CD4-positive, alpha-beta T cell treated with Interleukin-12 subunit alpha and Interleukin-12 subunit beta, for 1 hour (primary cell): ENCODE measurements around the gene GJC2.

ENCODE experiments used
- DNase-seq: peaks from one replicate; pipeline ENCODE4 v3.0.0-alpha.2; 2020

The GJC2 gene

DNA sequence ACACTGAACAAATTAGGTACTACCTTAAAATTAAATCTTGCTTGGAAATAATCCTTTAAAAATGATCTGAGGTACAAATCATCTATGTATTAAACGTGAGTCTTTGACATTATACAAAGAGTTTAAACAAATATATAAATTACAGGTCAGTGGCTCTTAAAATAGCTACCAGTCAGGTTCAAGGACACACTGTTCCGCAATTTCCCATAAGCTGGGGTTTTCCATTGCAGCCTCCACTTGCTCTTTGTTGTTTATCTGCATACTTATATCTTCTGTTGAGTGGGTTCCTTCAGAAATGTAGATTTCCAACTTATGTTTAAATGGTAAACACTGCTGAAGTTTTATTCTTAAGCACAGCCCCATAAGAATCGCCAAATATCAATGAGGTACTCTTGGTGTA lies 34.9 kb upstream of the GJC2 start:
- DNase-seq, result no peak

DNA sequence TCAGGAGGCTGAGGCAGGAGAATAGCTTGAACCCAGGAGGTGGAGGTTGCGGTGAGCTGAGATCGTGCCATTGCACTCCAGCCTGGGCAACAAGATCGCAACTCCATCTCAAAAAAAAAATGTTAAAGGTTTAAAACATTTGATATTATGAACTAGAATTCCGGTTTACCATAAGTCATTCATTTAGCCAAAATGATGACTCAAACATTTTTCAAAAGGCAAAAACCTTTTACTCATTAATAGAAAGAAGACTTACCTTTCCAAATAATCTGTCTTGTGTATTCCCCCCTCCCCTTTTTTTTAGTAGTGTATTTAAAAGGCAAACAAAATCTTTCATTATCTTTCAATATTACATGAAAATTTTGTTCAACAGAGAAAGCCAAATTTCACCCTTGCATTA lies 32.4 kb upstream of the GJC2 start:
- no peak for DNase-seq

DNA sequence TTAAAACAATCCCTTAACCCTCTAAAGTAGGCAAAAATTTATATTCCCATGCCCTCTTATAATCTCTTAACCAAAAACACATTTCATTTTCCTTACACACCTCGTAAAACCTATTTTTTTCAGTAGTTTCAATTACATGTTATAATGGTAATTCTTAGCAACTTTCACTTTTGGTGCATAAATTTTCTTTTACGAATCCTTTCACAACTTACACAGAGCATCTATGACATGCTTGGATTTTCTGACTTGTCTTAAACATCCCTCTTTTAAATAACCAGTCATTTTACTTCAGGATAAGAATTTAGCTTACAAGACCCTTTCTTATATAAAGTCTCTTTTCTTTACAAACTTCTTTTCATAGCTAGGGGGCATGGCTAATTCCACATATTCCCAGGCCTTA lies 31.7 kb upstream of the GJC2 start:
- DNase-seq, result no peak

DNA sequence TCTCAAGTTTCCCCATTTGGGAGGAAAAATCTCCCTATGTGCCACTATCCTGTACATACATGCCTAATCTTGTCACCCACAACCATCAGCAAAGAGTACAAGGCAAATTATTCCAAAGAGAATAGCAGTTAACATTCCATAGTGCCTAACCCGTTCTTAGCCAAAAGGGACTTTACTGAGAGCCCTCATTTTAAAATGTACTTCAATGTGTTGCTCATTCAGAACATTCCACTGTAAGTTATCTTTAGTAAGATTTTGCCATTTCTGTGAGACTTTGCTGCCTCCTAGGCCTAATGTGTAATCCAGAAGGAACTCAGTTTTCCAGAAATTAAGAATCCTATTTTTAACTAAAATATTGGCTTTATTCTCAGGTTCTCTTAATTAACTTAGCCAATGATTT lies 29.4 kb upstream of the GJC2 start:
- DNase-seq, result no peak

DNA sequence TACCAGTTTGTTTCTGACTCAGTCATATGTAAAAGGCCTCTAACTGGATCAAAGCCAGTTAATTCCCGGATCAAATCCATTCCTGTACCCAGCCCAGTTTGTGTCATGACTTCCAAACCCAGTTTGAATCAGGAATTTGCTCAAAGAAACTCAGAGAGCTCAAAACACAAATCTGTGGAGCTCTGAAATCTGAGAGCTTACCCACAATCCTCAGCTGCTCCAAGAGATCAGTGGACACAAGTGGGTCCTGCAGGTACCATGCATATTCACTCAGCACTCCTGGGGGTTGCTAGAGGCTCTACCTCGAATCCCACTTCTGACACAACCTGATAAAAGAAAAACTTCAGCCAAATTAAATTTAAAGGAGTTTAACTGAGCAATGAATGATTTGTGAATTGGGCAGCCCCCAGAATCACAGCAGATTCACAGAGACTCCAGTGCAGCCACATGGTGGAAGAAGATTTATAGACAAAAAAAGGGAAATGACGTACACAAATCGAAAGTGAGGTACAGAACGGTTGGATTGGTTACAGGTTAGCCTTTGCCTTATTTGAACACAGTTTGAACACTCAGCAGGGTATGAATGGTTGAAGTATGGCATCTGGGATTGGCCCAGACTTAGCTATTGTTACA lies 28.8 kb upstream of the GJC2 start:
- no peak for DNase-seq

DNA sequence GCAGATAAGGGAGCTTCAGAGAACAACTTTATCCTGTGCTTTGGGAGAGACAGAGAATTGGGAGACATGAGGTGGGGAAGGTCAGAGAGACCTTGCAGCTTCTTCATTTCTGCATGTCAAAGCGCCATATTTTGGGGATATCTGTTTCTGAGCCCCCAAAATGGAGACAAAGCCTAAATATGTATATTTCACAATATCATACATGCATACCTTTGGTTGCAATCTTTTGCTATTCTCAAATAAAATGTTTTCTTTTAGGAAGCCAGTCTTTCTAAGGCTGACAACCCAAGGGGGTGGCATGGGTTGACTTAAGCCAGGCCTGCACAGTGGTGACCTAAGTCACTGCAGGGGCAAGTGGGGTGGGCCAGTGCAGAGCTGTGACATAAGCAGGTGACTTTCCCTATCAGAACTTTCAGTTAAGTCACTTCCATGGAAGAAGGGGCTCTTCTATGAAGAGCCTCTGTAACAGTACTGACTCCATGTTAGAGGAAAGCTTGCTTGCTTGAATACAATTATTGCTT lies 26.7 kb upstream of the GJC2 start:
- no peak for DNase-seq

DNA sequence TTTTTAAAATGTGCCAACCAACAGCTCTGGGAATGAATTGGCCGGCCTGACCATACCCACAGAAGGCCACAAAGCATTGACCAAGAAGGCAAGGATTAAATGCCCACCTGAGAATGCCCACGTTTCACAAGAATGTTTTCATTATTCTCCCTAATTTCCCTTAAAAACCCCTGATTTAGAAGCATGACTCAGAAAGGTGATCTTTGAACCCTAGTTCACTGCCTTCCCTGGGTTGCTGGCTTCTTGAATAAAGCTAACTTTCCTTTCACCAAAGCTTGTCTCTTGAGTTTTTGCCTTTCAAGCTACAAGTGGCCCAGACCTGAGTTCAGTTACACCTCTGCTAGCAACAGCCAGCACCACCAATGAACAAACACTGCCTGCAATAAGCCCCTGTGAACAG lies 26.2 kb upstream of the GJC2 start:
- DNase-seq, result no peak

DNA sequence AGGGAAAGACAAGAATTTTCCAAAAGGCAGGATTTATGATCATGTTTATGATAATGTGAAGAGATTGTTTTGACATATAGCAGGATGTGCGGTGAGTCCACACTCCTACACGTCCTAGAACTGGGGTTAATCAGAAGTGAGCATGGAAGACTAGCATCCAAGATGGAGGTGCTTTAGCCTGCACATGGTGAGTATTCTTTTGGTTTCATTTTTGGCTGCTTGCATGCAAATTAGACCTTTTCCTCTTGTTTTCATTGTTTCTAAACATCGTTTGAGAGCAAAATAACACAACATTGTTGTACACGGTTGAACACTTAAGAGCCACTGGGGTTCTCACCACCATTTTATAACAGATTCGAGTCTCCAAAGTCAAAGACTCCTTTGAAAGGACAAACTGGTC lies 24.5 kb upstream of the GJC2 start:
- no peak for DNase-seq

DNA sequence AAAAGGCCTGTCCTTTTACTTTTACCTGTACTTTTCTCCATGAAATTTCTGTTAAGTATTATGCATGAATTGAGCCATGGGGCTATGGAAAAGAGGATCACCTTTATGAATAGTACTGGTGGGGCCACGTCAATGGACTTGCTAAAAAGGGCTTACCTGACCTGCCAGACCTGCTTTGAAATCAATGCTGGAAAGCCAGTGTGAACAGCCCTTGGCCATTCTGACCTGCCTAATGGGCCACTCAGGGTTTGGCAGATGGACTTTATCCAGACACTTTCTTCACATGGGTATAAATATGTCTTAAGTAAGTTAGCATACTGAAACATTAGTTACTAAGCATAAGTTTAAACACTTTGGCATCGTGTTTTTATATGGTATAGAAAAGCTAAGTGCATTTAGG lies 18.0 kb upstream of the GJC2 start:
- DNase-seq, result no peak

DNA sequence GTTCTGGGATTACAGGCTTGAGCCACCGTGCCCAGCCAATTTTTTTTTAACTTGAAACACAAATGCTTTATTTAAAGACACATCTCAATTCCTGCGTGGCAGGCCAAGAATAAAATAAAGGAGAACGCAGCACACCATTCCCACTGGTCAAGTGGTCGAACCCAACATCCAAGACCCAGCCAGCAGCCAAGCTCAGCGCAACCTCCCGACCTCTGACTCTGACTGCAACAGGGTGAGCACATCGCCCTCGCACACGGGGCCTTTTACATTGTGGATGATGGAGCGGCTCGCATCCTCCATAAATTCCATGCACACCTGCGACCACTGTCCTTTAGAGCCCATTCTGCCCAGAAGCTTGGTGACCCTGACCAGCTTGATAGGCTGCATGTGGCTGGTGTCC lies 15.1 kb upstream of the GJC2 start:
- no peak for DNase-seq

DNA sequence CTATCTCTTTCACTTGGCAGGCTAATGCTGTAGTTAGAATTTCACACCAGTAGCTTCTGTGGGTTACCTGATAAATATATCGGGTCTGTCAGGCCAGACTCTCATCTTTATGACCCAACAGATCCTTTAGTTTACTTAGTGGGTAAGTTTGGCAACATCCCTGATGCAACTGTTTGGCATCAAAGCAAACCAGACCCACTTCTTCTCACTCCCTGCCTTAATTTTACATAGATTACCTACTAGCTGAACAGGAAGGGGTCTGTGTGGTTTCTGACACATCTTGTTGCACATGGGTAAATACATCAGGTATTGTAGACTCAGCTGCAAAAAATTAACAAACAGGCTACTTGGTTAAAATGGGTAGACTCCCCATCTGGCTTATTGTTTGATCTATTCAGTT lies 12.8 kb upstream of the GJC2 start:
- peak; percentile 33 for DNase-seq

DNA sequence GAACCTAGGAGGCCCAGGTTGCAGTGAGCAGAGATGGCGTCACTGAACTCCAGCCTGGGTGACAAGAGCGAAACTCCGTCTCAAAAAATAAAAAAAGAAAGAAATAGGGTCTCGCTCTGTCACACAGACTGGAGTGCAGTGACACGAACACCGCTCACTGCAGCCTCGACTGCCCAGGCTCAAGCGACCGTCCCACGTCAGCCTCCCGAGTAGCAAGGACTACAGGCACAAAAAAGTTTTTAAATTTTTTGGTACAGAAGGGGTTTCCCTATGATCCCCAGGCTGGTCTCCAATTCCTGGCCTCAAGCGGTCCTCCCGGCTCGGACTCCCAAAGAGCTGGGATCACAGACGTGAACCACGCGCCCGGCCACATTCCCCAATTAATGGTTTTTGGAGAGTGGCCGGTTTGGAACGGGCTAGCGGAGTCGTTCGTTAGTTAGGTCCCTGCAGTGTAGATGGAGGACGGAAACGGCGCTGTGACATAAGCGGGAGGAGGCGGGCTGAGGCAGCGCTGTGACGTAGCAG lies 10.3 kb upstream of the GJC2 start:
- DNase-seq, result no peak

DNA sequence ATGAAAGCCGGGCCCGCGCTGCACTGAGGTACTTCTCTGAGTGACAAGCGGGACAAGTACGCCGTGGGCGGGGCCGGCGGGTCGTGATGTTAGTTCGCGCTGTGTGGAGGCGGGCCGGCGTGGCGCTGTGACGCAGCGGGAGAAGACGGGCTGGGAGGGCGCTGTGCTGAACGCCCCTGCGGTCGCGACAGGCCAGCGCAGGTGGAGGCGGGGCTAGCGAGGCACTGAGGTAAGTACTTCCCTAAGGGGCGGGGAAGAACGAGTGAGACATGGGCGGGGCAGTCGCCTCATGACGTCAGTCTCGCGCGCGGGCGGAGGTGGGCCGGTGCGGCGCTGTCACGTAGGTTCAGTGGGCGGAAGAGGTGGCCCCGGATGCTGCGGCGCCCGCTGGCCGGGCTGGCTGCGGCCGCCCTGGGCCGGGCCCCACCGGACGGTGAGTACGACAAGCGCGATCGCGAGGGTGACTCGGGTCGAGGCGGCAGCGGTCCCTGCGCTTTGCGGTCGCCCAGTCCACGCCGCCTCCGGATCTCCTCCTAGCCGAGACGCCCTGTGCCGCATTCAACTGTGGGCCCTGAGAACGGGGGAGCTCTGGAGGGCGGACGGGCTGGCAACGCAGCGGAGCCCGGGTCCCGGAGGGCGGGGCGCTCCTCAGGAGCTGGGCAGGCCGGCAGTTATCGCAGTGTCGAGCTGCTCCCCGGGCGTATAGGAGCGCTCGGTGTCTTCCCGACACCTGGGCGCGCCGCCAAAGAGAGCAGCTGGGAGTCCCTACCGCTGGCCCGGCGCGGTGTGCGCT lies 9.6 kb upstream of the GJC2 start, which contains the start of gene GUK1:
TSS of gene GUK1 (plus strand) at position 349 of the 793 bp plus-strand sequence. CDS start at position 373, 24 bp downstream.
- DNase-seq, result peak; percentile 100

DNA sequence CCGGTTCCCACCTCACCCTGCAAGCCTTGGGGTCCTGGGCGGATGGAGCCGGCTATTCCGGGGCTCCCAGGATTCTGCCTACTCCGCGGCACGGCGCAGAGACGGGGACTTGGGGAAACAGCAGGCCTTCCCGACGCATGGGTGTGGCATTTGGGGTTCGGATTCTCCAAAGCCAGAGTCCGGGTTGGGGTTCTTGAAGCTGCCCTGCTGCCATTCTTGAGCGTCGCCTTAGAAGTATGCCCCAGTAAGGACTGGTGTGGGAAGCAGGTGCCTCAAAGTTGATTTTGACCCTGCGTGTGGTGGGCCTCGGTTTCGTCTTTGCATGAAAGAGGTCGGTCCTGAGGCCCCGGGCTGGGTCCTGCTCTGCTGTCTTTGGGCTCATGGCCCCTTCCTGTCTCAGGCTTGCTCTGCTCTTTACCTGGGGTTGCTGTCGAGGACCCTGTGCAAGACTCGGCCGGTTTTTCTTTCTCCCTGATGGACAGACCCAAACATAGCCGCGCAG lies 9.0 kb upstream of the GJC2 start:
- no peak for DNase-seq

DNA sequence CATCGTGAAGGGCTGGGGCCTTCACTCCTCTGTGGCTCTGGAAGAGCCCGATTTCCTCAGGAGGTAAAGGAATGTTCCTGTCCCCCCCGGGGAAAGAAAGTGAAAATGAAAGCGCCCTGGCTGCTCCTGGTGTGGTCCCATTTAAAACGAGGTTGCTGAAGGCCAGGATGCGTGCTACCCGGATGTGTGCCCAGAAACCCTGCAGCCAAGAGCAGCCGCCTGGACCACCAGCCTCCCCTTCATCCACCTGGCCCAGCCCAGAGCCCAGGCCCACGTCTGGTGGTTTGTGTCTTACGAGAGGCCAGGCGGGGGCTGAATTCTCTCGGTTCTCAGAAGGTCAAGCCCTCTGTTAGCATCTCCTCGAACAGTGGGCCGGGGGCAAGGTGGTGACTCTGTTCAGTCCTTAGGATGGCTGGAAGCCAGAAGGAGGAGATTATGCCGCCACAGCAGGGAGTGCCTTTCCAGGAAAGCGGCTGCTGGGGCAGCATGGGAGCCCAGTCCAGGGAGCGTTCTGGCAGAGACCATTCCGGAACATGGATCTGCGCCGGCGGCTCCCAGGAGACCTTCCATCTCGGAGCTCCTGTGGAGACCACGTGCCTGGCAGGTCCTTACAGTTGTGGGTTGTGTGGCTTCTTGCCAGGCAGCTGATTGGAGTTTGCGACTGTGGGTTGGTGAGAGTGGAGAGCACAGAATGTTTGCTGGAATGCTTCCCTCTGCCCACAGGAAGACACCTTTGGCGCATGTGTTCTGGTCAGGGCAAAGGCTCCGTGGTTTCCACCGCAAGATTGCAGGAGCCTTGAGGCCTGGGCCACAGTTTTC lies 8.3 kb upstream of the GJC2 start:
- peak; percentile 45 for DNase-seq

DNA sequence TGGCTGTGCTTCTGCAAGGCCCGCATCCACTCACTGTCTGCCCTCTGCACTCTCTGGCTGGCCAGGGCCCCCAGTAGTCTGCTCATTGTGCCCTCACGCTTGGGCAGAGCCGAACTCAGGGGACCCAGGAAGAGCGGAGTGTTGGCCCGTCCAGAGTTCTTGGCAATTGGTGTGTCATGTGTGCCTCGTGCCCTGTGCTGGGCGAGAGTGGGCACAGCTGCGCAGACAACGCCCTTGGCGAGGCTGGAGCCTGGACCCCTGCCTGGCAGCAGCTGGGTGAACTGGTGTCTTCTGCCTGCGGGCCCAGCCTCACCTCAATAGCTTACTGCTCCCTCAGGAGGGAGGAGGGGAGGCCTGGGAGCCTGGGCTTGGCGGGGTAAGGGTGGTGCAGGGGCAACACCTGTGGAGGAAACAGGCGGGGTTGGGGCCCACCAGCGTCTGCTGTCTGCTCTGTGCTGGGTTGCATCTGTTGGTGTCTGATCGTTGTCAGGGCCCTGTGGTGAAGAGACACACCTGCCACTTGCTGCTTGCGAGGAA lies 7.5 kb upstream of the GJC2 start:
- DNase-seq, result no peak

DNA sequence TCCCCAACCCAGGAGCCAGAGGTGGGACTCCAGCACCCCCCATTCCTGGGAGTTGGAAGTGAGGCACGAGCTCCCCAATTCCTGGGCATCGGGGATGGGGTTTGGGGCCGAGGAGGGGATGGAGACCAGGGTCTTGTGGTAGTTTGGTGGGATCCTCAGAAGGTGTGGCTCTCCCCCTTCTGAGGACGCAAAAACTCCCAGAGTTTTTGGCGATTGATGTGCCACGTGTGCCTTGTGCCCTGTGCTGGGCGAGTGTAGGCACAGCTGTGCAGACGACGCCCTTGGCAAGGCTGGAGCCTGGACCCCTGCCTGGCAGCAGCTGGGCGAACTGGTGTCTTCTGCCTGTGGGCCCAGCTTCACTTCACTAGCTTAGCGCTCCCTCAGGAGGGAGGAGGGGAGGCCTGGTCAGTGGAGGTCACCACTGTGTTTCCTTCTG lies 7.0 kb upstream of the GJC2 start:
- no peak for DNase-seq

DNA sequence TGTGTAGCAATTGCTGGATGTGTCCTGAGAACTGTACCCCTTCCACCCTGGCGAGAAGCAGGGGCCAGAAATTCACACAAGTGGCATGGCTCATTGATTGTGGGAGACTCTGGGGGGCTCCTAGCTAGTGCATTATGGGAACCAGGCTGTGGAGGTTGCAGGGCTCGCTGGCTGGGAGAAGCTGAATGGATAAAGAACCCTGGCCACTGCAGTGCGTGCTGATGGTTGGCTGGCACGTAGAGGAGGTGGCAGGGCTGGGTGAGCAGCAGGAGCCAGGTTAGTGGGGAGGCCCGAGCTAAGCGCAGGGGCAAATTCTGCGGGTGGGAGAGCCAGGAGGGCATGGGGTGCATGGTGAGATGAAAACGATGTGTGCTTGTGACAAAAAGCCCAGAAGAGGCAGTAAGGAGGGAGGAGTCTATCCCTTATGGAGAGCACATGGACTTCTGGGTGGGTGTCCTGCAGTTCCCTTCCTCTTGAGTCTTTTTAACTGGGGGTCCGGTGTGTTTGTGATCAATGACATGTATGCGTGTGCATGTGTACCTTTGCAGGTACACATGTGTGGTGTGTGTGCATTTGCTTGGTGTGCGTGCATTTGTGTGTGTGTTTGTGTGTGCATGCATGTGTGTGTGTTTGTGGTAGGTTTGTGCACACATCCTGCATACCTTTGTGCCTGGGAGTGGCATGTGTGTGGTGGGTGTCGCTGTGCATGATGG lies 6.1 kb upstream of the GJC2 start:
- no peak for DNase-seq

DNA sequence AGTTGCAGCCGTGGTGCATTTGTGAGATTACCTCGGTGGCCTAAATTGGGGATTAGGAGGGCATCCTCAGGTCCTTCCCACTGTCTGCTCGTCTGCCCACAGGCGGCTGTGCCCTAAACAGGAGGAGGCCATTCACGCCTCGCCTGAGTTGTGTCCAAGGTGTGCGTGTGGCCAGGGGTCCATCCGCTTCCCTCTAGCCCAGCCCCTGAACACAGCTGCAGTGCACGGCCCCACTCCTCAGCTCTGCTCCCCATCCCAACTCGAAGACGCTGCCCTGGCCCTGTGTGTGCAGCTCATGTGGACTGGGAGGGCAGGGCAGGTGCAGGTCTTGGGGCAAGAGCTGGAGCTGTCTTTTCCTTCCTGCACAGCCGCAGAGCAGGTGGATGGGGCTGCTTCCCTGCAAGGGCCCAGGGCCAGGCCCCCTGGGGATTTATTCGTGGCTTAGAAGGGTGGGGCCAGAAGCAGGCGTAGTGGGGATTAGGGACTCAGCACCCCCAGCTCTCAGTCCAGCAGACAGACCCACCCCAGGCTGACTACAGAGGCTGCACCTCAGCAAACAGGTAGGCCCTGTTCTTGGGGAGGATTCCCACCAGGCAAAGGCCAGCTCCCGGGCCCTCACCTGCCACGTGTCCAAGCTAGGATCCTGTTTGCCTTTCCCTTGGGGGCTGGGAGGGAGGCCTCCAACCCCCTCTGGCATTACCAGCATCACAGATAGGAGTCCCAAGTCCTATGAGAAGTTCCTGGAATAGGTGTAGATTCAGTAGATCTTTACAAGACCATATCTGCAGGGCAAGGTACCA lies 5.3 kb upstream of the GJC2 start:
- no peak for DNase-seq

DNA sequence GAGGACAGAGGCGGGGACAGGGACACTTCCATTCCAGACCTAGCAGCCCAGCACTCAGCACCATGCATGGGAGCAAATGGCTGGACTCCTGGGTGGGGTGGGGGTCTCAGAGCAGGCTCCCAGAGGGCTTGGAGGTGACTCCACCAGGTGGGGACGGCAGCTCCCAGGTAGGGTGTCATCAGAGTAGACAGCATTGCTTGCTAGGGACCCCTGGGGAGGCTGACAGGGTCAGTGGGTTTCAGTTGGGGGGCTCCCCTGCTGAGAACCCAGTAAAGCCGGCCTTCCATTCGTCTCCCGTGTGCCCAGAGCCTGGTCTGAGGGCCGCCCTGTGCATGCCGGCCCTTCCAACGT lies 4.8 kb upstream of the GJC2 start:
- no peak for DNase-seq
